Stomach (tissue), 4 donors: Measurements from ENCODE around the gene ALDH3B1.

Source experiments
- POLR2A ChIP-seq, 4 donors: fragments of 450-650 bp; IDR thresholded peaks; one replicate each; pipeline ENCODE4 v1.6.1; 2016; ENCODE audit warnings: antibody characterized with exemption in 4 of 4, control low read depth in 2 of 4, mild to moderate bottlenecking in 1 of 4, moderate library complexity in 1 of 4
- POLR2AphosphoS5 ChIP-seq, 3 donors: sonication (generic); formaldehyde crosslinking; IDR thresholded peaks; one replicate each; pipeline ENCODE4 v1.6.1; 2016; ENCODE audit warnings: antibody characterized with exemption in 3 of 3

- TF ChIP-seq POLR2AphosphoS5 (IDR thresholded peaks at IDR 0.05) (no peak), POLR2A (IDR thresholded peaks at IDR 0.05) (no peak)
Observed at GRCh38 chr11:68024508-68024907, 14.4 kb downstream of the ALDH3B1 start.
